Right lobe of liver (tissue), 4 donors: ENCODE results near the gene LASP1.

Source experiments
- POLR2A ChIP-seq: fragments of 450-650 bp; IDR thresholded peaks from one replicate; pipeline ENCODE4 v1.6.1; 2017; ENCODE audit warnings: antibody characterized with exemption, mild to moderate bottlenecking
- TF ChIP-seq, protein P1 (sequence below), 4 donors: fragments of 200-600 bp in 3 of 4; fragments of 450-650 bp in 1 of 4; IDR thresholded peaks; one replicate each; pipeline versions ENCODE4 v1.5.1 to v1.8.0; 2016 to 2022; ENCODE audit warnings: antibody characterized with exemption in 4 of 4, mild to moderate bottlenecking in 2 of 4
- donor health status: DM: no; HTN: no; CAD: no.
- donor health status: DM: no; HTN: no; CAD: no.
- donor health status: DM: no; HTN: yes; CAD: no.

- TF ChIP-seq, protein P1, sequence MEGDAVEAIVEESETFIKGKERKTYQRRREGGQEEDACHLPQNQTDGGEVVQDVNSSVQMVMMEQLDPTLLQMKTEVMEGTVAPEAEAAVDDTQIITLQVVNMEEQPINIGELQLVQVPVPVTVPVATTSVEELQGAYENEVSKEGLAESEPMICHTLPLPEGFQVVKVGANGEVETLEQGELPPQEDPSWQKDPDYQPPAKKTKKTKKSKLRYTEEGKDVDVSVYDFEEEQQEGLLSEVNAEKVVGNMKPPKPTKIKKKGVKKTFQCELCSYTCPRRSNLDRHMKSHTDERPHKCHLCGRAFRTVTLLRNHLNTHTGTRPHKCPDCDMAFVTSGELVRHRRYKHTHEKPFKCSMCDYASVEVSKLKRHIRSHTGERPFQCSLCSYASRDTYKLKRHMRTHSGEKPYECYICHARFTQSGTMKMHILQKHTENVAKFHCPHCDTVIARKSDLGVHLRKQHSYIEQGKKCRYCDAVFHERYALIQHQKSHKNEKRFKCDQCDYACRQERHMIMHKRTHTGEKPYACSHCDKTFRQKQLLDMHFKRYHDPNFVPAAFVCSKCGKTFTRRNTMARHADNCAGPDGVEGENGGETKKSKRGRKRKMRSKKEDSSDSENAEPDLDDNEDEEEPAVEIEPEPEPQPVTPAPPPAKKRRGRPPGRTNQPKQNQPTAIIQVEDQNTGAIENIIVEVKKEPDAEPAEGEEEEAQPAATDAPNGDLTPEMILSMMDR (IDR thresholded peaks at IDR 0.05), result no peak
- no peak for TF ChIP-seq POLR2A
These were observed 19.0 kb downstream of the LASP1 start for GRCh38 chr17:38888842-38889241.
